GM10266 (cell line): ENCODE measurements around the gene CA5B.
"Not testable (repeated sequence)": the region's sequence is repeated elsewhere in the genome, so short reads cannot be mapped to it uniquely, and the experiment has no call there.

ENCODE experiments used
- DNase-seq: peaks from one replicate; pipeline ENCODE4 v3.0.0; 2012; ENCODE audit errors: extremely low spot score
- TF ChIP-seq, protein P1 (sequence below): IDR thresholded peaks from 2 replicates; pipeline ENCODE4 v1.5.1; 2012; ENCODE audit warnings: mild to moderate bottlenecking, low read depth; ENCODE audit not compliant: control insufficient read depth, insufficient read depth; ENCODE audit errors: missing control alignments

Gene CA5B

DNA sequence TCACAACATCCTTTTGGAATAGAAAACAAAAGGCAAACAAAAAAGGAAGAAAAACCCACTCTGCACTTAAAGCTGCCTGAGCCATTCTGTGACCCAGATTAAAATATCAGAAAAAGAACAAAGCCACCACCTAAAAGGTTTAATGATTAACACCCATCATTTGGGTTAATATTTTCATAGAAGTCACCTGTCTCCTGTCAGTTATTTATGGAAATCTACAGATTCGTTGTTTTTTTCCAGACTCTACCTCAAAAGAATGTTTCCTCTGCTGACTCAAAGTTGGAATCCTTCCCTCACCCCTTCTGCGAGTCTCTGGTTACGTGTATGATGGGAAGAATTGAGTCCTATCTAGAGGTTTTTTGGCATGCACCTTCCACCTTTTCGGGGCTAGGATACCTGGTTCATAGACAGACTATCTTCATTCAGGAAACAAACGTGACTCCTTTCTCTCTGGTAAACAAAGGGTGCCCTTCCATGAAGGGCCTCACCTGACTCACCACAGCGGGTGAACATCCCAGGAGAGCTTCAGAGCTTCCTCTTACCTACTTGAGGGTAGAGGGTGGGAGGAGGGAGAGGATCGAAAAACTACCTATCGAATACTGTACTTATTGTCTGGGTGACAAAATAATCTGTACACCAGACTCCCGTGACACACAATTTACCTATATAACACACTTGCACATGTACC is 19.6 kb upstream of the CA5B start:
- no peak for DNase-seq
- TF ChIP-seq, protein P1, sequence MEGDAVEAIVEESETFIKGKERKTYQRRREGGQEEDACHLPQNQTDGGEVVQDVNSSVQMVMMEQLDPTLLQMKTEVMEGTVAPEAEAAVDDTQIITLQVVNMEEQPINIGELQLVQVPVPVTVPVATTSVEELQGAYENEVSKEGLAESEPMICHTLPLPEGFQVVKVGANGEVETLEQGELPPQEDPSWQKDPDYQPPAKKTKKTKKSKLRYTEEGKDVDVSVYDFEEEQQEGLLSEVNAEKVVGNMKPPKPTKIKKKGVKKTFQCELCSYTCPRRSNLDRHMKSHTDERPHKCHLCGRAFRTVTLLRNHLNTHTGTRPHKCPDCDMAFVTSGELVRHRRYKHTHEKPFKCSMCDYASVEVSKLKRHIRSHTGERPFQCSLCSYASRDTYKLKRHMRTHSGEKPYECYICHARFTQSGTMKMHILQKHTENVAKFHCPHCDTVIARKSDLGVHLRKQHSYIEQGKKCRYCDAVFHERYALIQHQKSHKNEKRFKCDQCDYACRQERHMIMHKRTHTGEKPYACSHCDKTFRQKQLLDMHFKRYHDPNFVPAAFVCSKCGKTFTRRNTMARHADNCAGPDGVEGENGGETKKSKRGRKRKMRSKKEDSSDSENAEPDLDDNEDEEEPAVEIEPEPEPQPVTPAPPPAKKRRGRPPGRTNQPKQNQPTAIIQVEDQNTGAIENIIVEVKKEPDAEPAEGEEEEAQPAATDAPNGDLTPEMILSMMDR: no peak

DNA sequence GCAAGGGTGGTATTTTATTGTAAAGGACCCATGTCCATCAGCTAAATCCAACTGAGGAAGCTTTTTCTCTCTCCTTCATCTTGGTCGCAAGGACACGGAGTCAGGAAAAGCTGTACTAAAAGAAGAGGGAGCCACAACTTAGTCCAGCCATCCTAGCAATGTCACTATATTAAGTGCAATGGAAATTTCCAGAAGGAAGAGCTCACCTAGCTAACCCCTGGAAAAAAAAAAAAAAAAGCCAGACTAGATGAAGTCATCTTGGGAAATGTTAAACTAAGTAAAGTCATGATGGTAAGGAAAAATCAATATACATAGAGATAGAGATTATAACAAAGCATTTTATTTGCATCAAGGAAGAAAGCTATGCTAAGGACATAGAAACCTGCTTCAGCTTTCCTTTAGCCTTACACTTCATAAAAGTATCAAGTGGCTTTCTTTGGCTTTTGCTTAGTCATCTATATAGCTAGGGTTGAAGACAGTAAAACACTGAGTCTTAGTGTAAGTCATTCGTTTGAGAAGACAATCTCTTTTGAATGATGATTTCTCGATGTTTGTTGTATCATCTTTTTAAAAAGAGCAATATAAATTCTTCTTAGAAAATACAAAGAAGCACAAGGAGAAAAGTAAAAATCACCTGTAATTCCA is 18.6 kb upstream of the CA5B start:
- TF ChIP-seq, protein P1: no peak
- DNase-seq: no peak

DNA sequence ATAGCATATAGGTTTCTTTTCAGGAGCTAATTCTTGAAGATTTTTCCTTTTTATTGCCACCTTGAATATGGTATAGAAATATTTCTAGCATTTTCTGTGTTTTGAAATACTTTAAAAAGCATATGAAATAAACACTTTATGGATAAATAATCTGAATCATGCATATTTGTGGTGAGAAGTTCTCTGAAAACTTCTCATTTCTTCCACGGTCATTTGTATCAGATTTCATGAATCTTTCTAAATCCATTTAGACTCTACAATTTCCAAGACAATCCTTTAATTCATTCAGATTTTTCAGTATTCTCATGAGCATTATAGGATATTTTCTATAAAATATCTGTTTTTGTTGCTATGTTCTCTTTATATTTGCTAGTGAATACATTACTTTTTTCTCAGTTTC is 16.2 kb upstream of the CA5B start:
- no peak for DNase-seq
- TF ChIP-seq, protein P1: no peak

DNA sequence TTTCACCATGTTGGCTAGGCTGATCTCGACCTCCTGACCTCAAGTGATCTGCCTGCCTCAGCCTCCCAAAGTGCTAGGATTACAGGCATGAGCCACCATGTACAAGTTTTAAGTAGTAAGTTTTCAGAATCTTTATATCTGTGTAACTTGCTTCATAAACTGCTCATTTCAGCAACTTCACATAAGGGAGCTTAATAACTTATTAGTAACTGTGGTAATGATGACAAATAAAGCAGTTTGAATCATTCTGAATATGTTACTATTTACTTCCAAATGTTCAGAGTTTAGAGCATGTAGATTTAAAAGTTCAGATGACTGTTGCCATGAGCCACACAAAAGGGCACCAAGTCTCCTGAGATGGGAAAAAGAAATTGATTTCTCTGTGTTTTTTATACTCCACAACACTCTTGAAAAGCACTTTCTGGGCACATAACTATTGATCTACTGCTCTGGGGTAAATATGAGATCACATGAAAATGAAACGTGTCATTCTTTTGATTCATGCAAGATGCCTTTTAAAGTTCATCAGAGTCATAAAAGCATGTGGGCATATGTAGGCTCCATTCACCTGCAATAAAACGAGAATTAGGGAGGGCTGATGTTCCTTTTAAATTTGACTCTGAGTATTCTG is 14.1 kb upstream of the CA5B start:
- TF ChIP-seq, protein P1: no peak
- no peak for DNase-seq

DNA sequence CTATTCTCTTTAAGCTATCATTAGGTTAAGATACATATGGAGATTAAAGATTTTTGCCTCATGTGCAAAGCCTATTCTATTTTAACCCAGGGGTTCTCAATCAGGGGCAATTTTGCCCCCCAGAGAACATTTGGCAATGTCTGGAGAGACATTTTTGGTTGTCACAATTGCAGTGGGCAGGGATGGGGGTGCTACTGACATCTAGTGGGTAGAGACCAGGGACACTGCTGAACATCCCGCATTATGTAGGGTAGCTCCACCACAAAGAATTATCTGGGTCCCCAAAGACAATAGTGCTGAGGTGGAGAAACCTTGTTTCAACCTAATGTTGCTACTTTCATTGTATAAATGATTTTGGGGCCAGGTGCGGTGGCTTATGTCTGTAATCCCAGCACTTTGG is 13.2 kb upstream of the CA5B start:
- TF ChIP-seq, protein P1: no peak
- no peak for DNase-seq

DNA sequence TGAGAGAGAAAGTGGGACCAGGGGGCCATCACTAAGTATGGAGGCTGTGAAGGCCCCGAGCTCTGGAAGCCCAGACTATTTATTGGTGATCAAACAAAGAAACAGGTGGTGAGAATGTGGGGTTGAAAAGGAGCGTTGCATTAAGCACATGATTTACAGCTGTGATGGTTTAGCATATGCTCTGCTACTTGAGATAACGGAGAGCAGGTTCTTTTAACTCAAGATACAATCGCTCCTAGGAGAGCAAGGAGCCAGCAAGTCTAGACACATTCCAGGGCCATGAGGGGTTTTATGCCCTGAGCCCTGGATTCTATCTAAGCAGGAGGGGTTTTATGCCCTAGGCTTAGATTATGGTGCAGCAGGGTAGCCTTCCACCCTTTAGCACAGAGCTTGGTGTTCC is 6.7 kb upstream of the CA5B start:
- not testable (repeated sequence) for DNase-seq

DNA sequence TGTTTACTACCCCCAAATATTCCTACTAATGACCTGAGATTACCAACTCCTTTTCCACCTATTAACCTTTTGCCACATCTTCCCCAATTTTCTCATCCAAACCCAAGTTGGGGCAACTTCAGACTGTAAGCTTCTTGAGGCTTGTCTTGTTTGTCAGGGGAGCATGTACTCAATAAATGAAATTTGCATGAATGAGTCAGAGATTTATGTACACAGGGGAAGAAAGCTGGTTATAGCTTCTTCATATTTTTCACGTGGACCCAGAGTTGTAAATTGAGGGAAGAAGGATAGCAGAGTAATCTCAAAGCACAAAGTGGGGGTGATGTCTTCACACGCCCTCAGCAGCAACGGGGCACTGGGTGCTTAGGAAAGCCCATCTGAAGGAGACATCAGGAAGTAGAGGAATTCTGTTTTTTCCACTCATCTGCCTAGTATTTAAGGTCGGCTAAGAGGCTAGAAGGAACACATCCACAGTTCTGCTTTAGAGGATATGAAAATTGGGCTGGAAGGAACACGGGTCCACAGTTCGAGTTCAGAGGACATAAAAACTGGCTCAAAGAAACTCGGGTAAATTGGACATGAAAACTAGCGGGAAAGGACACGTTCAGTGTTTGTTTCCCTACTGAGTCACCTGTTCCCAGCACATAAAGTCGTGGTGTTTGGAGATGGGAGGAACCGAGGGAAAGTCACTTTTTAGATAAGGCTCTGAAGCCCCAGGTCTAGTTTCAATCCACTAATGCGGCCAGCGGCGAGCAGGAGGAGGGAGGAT is 696 bp upstream of the CA5B start:
- TF ChIP-seq, protein P1: no peak

More for the DNA sequence above, 696 bp upstream of the CA5B start:
- DNase-seq: no peak
